GM21737 (cell line): Measurements from ENCODE around the gene SYTL2.
"Not testable (repeated sequence)": the region's sequence is repeated elsewhere in the genome, so short reads cannot be mapped to it uniquely, and the experiment has no call there.

Experiments used
- ATAC-seq: cut with Tn5 transposase; IDR thresholded peaks from one replicate; pipeline ENCODE4 v1.9.1; 2021; ENCODE audit warnings: mild to moderate bottlenecking, moderate library complexity; ENCODE audit not compliant: unreplicated experiment

SYTL2 gene

DNA sequence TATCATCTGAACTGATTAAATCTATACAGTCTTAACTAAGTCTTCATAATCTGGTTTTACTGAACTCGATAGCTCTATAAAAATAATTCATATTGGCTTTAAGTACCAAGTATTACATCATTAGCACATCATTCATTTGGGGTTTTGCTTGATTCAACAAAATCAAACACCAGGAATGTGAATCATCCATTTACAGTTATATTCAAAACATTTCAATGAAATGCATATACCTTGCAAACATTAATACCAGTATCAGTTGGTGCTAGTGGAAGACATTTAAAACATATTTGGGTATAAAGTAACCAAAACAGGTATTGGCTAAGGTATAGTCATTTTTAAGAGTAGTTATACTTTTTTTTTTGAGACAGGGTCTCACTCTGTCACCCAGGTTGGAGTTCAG, 112.7 kb downstream of the SYTL2 start:
- ATAC-seq: no peak

GRCh38 chr11:85697747-85698146, 113.2 kb downstream of the SYTL2 start:
- no peak for ATAC-seq

- ATAC-seq: no peak
These were observed 115.4 kb downstream of the SYTL2 start for GRCh38 chr11:85695546-85695945.

GRCh38 chr11:85694385-85694980, 116.5 kb downstream of the SYTL2 start:
- no peak for ATAC-seq

DNA sequence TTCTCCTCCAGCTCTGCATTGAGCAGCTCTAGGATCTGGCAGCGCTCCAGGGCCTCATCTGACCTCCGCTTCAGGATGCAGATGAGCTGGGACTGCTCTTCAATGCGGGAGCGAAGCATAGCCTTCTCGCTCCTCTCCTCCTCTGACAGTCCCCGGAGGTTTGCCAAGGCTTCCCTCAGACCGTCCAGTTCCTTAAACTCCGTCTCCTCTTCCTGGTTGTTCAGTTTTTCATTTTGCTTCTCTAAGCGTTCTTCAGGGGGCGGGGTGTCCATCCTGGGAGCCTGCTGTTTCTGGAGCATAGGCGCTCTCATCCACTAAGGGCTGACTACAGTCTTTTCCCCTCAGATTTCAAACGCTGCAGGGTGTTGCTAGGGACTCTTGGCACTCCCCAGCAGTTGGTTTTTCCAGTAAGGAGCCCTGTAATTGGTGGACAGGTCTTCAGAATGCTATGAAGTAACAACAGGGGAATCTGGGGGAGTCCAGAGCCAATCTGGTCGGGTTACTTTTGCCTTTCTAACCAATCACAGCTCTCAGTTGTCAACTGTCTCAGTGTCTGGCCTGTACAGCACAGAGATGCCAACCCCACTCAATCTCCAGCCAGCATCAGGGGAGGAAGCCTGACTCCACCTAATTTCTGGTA, 125.0 kb downstream of the SYTL2 start, which contains the start of gene CCDC89:
TSS of gene CCDC89 (minus strand) at position 376 of the 640 bp plus-strand sequence. CDS start at position 311, 65 bp downstream.
- ATAC-seq: no peak

- ATAC-seq: no peak
These were observed 125.7 kb downstream of the SYTL2 start for GRCh38 chr11:85685125-85685819.

DNA sequence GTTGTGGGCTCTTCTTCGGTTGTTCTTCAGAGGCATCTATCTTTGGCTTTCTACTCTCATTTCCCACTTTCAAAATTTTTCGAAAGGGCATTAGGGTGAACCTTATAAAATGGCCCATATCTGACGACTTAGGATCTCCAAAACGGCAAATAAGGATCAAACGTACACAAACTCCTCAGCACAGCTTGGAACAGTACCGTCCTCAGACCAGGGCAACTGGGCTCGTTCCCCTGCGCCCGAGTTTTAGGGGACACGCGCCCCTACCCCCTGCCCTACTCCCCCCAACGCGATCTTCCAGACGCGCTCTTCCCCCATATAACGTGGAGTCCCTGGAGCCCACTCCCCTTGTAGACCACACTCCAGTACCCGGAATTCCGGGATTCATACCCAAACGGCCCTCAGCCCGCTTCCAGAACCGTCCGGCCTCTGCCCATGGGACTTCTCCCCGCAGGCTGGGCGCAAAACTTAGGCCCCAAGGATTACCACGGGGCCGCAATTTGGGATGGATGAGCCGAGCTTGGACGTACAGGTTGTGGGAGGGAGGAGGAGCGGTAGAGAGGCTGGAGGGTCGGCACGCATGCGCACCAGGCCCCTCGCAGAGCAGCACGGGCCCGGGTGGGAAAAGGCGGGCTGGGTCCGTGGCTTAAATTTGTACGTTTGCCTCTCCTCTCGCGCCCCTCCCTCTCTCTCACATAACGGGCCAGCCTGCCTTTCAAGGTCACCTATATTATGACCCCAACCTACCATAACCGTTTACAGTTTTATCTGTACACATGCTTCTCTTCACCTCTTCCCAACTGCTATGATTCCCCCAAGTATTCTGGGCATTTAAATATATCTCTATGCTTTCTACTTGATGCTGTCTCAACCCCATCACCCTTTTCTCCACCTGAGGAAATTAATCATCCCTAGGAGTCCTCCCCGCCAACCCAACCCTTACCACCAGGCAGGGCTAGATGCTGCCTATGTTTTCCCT, 128.3 kb downstream of the SYTL2 start:
- peak; percentile 70 for ATAC-seq

DNA sequence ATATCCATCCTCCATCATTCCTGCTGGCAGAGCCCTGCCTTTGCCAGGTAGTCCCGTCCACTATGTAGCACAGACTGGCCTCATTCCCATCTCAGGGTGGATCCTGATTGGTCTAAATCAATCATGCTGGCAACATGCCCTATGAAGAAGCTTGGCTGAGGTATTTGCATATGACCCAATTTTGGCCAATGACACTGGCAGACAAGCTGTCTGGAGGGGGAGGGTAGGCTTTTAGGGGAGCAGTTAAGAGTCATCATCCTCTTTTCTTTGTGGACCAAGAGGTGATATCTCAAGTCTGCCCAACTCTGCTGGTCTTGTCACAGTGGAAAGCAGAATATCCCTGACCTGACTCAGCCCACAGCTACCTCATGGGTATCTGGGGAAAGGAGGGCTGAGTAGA, 130.0 kb downstream of the SYTL2 start:
- ATAC-seq: no peak

GRCh38 chr11:85679576-85679975, 131.4 kb downstream of the SYTL2 start:
- ATAC-seq: no peak

GRCh38 chr11:85673393-85673792, 137.5 kb downstream of the SYTL2 start:
- no peak for ATAC-seq

- ATAC-seq: no peak
These were observed 138.6 kb downstream of the SYTL2 start for GRCh38 chr11:85672105-85672902.

GRCh38 chr11:85670949-85671663, 139.8 kb downstream of the SYTL2 start:
- not testable (repeated sequence) for ATAC-seq

GRCh38 chr11:85668157-85668556, 142.8 kb downstream of the SYTL2 start:
- ATAC-seq: no peak

GRCh38 chr11:85666687-85667086, 144.3 kb downstream of the SYTL2 start:
- no peak for ATAC-seq

DNA sequence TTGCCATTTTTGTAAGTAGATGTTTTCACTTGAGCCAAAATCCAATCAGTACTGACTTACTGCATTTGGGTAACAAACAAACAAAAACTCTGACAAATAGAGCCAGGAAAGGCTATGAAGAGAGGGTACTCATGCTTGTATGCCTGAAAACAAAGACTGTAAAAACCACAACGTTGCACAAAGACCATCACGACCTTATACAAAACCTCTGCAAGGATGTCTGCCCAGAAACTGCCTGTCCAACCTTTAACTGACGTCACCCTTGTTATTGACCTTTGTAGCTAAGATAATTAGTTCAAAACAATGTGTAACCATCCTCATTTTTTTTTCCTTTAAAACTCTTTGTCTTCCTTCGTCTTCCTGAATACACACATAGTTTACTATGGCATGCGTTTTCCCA, 145.2 kb downstream of the SYTL2 start:
- ATAC-seq: no peak

GRCh38 chr11:85664615-85665481, 146.1 kb downstream of the SYTL2 start, which contains the start of gene CREBZF:
Gene CREBZF (minus strand): TSS chr11:85665129. CDS start chr11:85664875, 254 bp downstream.
- peak; percentile 91 for ATAC-seq

DNA sequence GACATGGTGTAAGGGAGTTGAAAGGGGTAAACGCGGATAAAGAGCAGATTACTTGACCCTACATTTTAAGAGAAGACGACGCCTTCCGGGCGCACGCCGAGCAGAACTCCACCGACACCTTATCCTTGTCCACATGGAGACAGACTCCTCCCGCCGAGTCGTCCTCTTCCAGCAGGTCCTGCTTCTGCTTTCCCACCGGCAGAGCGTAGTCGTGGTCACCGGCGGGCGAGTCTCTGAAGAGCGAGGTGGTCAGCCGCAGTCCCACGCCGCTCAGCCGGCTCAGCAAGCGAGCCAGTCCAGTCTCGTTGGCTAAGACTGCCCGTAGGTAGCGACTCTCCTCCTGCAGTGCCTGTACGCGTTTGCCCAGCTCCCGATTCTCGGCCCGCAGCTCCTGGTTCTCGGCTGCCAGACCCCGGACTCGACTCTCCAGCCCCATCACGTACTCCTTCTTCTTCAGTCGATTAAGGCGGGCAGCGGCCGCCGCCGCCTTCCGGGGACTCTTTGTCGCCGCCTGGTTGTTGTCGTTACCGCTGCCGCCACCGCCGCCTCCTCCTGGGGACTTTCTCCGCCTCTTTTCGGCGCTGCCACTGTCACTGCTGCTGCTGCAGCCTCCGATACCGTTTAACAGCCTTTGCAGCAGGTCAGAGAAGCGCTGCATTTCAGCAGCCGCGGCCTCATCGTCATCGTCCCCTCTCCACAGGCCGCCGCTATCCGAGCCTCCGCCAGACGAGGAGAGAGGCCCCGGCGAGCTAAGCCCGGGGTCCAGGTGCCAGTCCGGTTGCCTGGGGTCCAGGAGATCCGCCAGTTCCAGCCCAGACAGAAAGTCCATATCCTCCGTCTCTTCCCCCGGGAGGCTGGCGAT, 147.0 kb downstream of the SYTL2 start:
- ATAC-seq: peak; percentile 65
